Transverse colon (tissue), 4 donors: Measurements from ENCODE around the gene ZC3H18. TPM values are rescaled to one million over a fixed set of nuclear protein-coding genes. Genes with fewer than 3 reads are reported as not detected.

Experiments
- DNase-seq: peaks from one replicate; pipeline ENCODE4 v3.0.0-alpha.2; 2019
- H3K27ac ChIP-seq, 4 donors: fragments of 200-600 bp; sonication (generic); 2 replicates each; pipeline ENCODE4 v1.5.1; 2016 to 2018; ENCODE audit warnings: inconsistent platforms in 4 of 4
- H3K27me3 ChIP-seq: fragments of 200-600 bp; sonication (generic); 2 replicates; pipeline ENCODE4 v1.5.1; 2017; ENCODE audit warnings: inconsistent platforms
- H3K36me3 ChIP-seq, 4 donors: fragments of 200-600 bp; sonication (generic); 2 replicates each; pipeline ENCODE4 v1.5.1; 2017 to 2019; ENCODE audit warnings: inconsistent platforms in 4 of 4
- H3K4me1 ChIP-seq, 4 donors: fragments of 200-600 bp; sonication (generic); 2 replicates each; pipeline ENCODE4 v1.5.1; 2017 to 2020; ENCODE audit warnings: inconsistent platforms in 4 of 4
- H3K4me3 ChIP-seq, 4 donors: fragments of 200-600 bp; sonication (generic); 1 replicate in 1 of 4; 2 replicates in 3 of 4; pipeline versions ENCODE4 v1.5.1 to v1.6.1; 2017 to 2019; ENCODE audit warnings: inconsistent platforms in 4 of 4
- H3K9me3 ChIP-seq, 2 donors: fragments of 200-600 bp; sonication (generic); 2 replicates each; pipeline ENCODE4 v1.5.1; 2017 to 2019; ENCODE audit warnings: inconsistent platforms in 2 of 2
- EP300 ChIP-seq: sonication (generic); formaldehyde crosslinking; IDR thresholded peaks from one replicate; pipeline ENCODE4 v1.6.1; 2017; ENCODE audit warnings: antibody characterized with exemption, low read depth
- POLR2A ChIP-seq: fragments of 450-650 bp; IDR thresholded peaks from one replicate; pipeline ENCODE4 v1.6.1; 2016; ENCODE audit warnings: antibody characterized with exemption, mild to moderate bottlenecking, moderate library complexity
- POLR2AphosphoS5 ChIP-seq, 3 donors: sonication (generic); formaldehyde crosslinking; IDR thresholded peaks; one replicate each; pipeline ENCODE4 v1.6.1; 2016; ENCODE audit warnings: antibody characterized with exemption in 3 of 3
- WGBS, 2 donors: methylation state at CpG; one replicate each; pipeline ENCODE4 v1.1.5; 2018; ENCODE audit warnings: low coverage in 1 of 2; 5-methylcytosine and 5-hydroxymethylcytosine counted together
- in situ Hi-C, 4 donors: fragments of 200-750 bp; cut with MboI; loops; one replicate each; pipeline versions ENCODE4 v1.15.0 to v1.15.1; 2017; ENCODE audit warnings: low sequenced_read_pairs in 3 of 4, low pct_ligation_motif_present in 1 of 4, low pct_unique_long_range_greater_than_20kb in 1 of 4
- intact Hi-C: fragments of 100-400 bp; cut with DNase I; formaldehyde crosslinking; loops from one replicate; pipeline ENCODE4 v1.15.1; 2023; ENCODE audit warnings: low total_unique reads
- total RNA-seq, 4 donors: library from RNA; depleted of rRNA; stranded (reverse); fragments of >200 nt; gene quantifications; one replicate each; pipeline ENCODE4 v1.1.0, GENCODE V29; 2016
- TF ChIP-seq, protein P1 (sequence below), 5 experiments: fragments of 200-600 bp in 3 of 5; fragments of 450-650 bp in 2 of 5; sonication (generic) in 3 of 5; IDR thresholded peaks; 1 replicate in 2 of 5; 2 replicates in 3 of 5; pipeline ENCODE4 v1.5.1; 2016 to 2017; ENCODE audit warnings: antibody characterized with exemption in 5 of 5, inconsistent platforms in 3 of 5, mild to moderate bottlenecking in 2 of 5, moderate library complexity in 1 of 5

The ZC3H18 gene
- total RNA-seq, 4 donors from 2014 or later, result 17.9 to 50.5 (median 25.5) TPM

DNA sequence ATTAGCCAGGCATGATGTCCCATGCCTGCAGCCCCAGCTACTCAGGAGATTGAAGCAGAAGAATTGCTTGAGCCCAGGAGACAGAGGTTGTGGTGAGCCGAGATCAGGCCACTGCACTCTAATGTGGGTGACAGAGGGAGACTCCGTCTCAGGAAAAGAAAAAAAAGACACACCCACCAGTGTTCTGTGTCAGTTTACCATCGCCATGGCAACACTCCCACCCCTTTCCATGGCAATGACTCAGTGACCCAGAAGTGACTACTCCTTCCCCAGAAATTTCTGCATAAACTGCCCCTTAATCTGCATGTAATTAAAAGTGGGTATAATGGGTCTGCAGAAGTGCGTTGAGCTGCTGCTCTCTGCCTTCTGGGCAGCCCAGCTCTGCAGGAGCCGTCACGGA, 4.0 kb upstream of the ZC3H18 start:
- no peaks in the 10 kb centered on the region for H3K36me3 ChIP-seq
- no peak for TF ChIP-seq POLR2AphosphoS5 (IDR thresholded peaks at IDR 0.05)
- TF ChIP-seq POLR2A, result no peak
- TF ChIP-seq, protein P1, sequence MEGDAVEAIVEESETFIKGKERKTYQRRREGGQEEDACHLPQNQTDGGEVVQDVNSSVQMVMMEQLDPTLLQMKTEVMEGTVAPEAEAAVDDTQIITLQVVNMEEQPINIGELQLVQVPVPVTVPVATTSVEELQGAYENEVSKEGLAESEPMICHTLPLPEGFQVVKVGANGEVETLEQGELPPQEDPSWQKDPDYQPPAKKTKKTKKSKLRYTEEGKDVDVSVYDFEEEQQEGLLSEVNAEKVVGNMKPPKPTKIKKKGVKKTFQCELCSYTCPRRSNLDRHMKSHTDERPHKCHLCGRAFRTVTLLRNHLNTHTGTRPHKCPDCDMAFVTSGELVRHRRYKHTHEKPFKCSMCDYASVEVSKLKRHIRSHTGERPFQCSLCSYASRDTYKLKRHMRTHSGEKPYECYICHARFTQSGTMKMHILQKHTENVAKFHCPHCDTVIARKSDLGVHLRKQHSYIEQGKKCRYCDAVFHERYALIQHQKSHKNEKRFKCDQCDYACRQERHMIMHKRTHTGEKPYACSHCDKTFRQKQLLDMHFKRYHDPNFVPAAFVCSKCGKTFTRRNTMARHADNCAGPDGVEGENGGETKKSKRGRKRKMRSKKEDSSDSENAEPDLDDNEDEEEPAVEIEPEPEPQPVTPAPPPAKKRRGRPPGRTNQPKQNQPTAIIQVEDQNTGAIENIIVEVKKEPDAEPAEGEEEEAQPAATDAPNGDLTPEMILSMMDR (IDR thresholded peaks at IDR 0.05), result no peak
- no peak for TF ChIP-seq EP300
- no peaks in the 10 kb centered on the region for H3K9me3 ChIP-seq
- no peaks in the 10 kb centered on the region for H3K27me3 ChIP-seq
- H3K4me1 ChIP-seq, result peaks cover 6 to 16% (median 7%) of the 10 kb centered on the region in 4 donors
- intact Hi-C loops, result no loop called here
- DNase-seq, result no peak
- WGBS, 2 donors, result 63 to 68% methylated on average over 3 to 6 of the region's 6 CpGs
- H3K4me3 ChIP-seq, result no peak overlapping the region
- in situ Hi-C loops, result loop anchor here in 1 of 4 donors (25.0 kb wide), 1 partner anchor 129 kb away; no protein-coding TSS in a partner anchor
- H3K27ac ChIP-seq, result no peak overlapping the region

DNA sequence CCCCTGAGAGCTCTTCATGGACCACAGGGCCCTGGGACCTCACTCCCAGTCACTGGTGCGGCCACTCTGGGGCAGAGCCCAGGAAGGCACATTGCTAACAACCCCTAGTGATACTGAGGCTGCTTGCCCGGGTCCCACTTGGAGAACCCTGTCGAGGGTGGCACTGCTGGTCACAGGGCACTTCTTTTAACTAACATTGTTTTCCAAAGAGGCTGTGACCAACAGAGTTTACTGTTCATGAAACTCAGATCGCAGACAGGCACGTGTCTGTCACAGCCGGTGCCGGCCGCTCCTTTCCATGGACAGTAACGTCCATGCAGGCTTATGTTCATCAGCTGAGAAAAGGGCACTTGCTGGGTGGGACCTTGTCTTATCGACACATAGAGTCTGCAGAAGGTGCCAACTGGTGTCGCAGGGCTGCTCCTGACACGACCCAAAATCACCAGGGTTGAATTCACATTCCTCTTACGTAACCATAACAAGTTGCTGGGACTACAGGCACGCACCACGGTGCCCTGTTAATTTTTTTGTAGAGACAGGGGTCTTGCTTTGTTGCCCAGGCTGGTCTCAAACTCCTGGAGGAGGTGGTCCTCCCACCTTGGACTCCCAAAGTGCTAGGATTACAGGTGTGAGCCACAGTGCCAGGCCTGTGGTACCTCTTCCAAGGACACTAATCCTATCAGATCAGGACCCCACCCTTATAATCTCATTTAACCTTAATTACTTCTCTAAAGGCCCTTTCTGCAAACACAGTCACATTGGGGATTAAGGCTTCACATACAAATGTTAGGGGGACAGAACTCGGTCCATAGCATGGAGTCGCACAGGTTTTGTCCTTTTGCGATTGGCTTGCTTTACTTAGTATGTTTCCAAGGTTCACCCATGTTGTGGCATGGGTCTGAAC, 1.2 kb upstream of the ZC3H18 start:
- intact Hi-C loops, result no loop called here
- TF ChIP-seq POLR2AphosphoS5 (IDR thresholded peaks at IDR 0.05) (no peak), EP300 (no peak), POLR2A (no peak)
- TF ChIP-seq, protein P1 (IDR thresholded peaks at IDR 0.05), result no peak

DNA sequence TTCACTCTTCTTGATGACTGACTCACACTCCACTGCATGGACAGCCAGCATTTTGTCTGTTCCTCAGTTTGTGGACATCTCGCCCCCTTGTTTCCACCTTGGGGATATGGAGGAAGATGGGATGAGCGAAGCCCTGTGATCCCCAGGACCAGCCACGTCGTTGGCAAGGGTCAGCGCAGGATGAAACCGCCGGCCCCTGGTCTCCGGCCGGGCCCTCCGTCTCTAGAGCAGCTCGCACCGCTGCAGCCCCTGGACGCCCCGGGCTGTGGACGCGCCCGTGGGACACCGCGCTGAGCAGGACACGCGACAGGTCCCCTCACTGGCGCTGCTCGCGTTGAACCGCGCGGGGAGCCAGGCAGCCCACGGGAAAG, 604 bp upstream of the ZC3H18 start:
- TF ChIP-seq, protein P1 (IDR thresholded peaks at IDR 0.05), result no peak
- TF ChIP-seq POLR2AphosphoS5 (IDR thresholded peaks at IDR 0.05), result no peak
- TF ChIP-seq POLR2A, result no peak
- TF ChIP-seq EP300, result no peak
- H3K9me3 ChIP-seq, result no peaks in the 10 kb centered on the region
- H3K27ac ChIP-seq, result peak overlapping the region; percentile 81 to 90 (median 90)
- no peaks in the 10 kb centered on the region for H3K27me3 ChIP-seq
- intact Hi-C loops, result no loop called here
- H3K36me3 ChIP-seq, result no peaks in the 10 kb centered on the region
- no peak for DNase-seq
- peaks cover 11 to 22% (median 16%) of the 10 kb centered on the region in 4 donors for H3K4me1 ChIP-seq
- in situ Hi-C loops, result loop anchor here in 1 of 4 donors (25.0 kb wide), 1 partner anchor 132 kb away; no protein-coding TSS in a partner anchor
- WGBS, 2 donors, result 2% methylated on average over 28 of the region's 28 CpGs; no CpG with 5 or more reads in 1 of the 2 donors
- peak overlapping the region; percentile 33 to 94 (median 82) for H3K4me3 ChIP-seq

More for the DNA sequence above, 1.2 kb upstream of the ZC3H18 start:
- in situ Hi-C loops, result loop anchor here in 1 of 4 donors (25.0 kb wide), 1 partner anchor 132 kb away; no protein-coding TSS in a partner anchor
- Histone ChIP-seq H3K4me1 (peaks cover 11 to 22% (median 16%) of the 10 kb centered on the region in 4 donors), H3K9me3 (no peaks in the 10 kb centered on the region), H3K27ac (peak overlapping the region in 3 of 4 donors; percentile 81 to 90 (median 89)), H3K36me3 (no peaks in the 10 kb centered on the region), H3K4me3 (peak overlapping the region in 3 of 4 donors; percentile 33 to 94 (median 92)), H3K27me3 (no peaks in the 10 kb centered on the region)
- no peak for DNase-seq
- whole genome bisulfite sequencing, 2 donors, result 85% methylated on average over 18 of the region's 18 CpGs; no CpG with 5 or more reads in 1 of the 2 donors

DNA sequence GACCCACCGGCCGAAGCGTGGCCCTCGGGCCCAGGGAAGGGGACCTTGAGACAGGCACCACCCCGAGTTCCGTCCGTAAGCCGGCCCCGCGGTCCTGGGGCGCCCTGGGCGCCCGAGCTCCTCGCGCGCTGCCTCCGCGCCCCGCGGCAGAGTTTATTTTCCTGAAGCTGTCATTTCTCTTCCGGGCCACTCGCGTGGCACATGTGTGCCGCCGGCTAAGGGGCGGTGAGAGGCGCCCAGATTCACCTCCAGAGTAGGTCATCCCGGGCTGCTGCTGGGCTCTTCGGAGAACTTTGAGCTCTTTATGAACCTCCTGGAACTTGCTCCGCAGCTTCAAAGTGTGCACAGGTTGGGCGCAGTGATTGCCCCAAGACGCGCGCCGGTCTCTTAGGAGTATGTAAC, 489 bp downstream of the ZC3H18 start:
- TF ChIP-seq EP300 (no peak), POLR2AphosphoS5 (IDR thresholded peaks at IDR 0.05) (no peak)
- peak overlapping the region; percentile 81 to 90 (median 90) for H3K27ac ChIP-seq
- no peaks in the 10 kb centered on the region for H3K27me3 ChIP-seq
- peak overlapping the region; percentile 69 to 94 (median 92) for H3K4me3 ChIP-seq
- H3K9me3 ChIP-seq, result no peaks in the 10 kb centered on the region
- no peaks in the 10 kb centered on the region for H3K36me3 ChIP-seq
- peaks cover 11 to 22% (median 16%) of the 10 kb centered on the region in 4 donors for H3K4me1 ChIP-seq
- intact Hi-C loops (no loop called here), in situ Hi-C loops (loop anchor here in 1 of 4 donors (25.0 kb wide), 1 partner anchor 133 kb away; no protein-coding TSS in a partner anchor)
- peak; percentile 32 for DNase-seq
- WGBS, 2 donors, result 0% methylated on average over 21 of the region's 35 CpGs; no CpG with 5 or more reads in 1 of the 2 donors
